Natural killer cell (primary cell): Measurements from ENCODE around the gene KRTAP12-2. TPM values are rescaled to one million over a fixed set of nuclear protein-coding genes. Genes with fewer than 3 reads are reported as not detected.

Experiments used
- ATAC-seq, 3 donors: fragments of 150-1000 bp in 2 of 3; fragments of 200-7000 bp in 1 of 3; cut with Tn5 transposase; 1 replicate in 1 of 3; 2 replicates in 2 of 3; pipeline ENCODE4 v1.10.0; 2021; ENCODE audit warnings: mild to moderate bottlenecking in 2 of 3, moderate library complexity in 2 of 3
- DNase-seq, 2 donors: peaks; one replicate each; pipeline versions ENCODE4 v3.0.0 to v3.0.0-alpha.2; 2013 to 2021; ENCODE audit warnings: mixed read lengths in 1 of 2
- H3K27ac ChIP-seq: one replicate; pipeline ENCODE4 v1.5.1; 2013; ENCODE audit warnings: mild to moderate bottlenecking, low read length
- H3K27me3 ChIP-seq: one replicate; pipeline ENCODE4 v1.6.1; 2013; ENCODE audit warnings: low read length; ENCODE audit not compliant: control insufficient read depth, insufficient read depth
- H3K36me3 ChIP-seq: one replicate; pipeline ENCODE4 v1.6.1; 2013; ENCODE audit warnings: low read length; ENCODE audit not compliant: control insufficient read depth, insufficient read depth
- H3K4me1 ChIP-seq: one replicate; pipeline ENCODE4 v1.6.1; 2013; ENCODE audit warnings: low read length; ENCODE audit not compliant: control insufficient read depth, insufficient read depth
- H3K4me3 ChIP-seq: one replicate; pipeline ENCODE4 v1.5.1; 2013; ENCODE audit warnings: low read length
- H3K9me3 ChIP-seq: one replicate; pipeline ENCODE4 v1.6.1; 2013; ENCODE audit warnings: low read length; ENCODE audit not compliant: control insufficient read depth, insufficient read depth
- H3K27ac Mint-ChIP-seq, 2 donors: one replicate each; pipeline ENCODE4 v1.8.0; 2022; ENCODE audit warnings: mild to moderate bottlenecking in 2 of 2, mixed read lengths in 2 of 2, moderate library complexity in 1 of 2
- H3K27me3 Mint-ChIP-seq, 2 donors: one replicate each; pipeline ENCODE4 v1.8.0; 2022; ENCODE audit warnings: low read depth in 2 of 2, mixed read lengths in 2 of 2
- H3K36me3 Mint-ChIP-seq: one replicate; pipeline ENCODE4 v1.8.0; 2022; ENCODE audit warnings: mixed read lengths
- H3K4me1 Mint-ChIP-seq, 2 donors: one replicate each; pipeline ENCODE4 v1.8.0; 2022; ENCODE audit warnings: mixed read lengths in 2 of 2
- H3K4me3 Mint-ChIP-seq: one replicate; pipeline ENCODE4 v1.8.0; 2022; ENCODE audit warnings: mild to moderate bottlenecking, moderate library complexity, mixed read lengths
- H3K9me3 Mint-ChIP-seq, 2 donors: one replicate each; pipeline ENCODE4 v1.8.0; 2022; ENCODE audit warnings: mixed read lengths in 2 of 2
- WGBS: methylation state at CpG from one replicate; pipeline ENCODE4 v1.1.7; 2013; ENCODE audit warnings: missing lambda C conversion rate; ENCODE audit not compliant: insufficient coverage; 5-methylcytosine and 5-hydroxymethylcytosine counted together
- intact Hi-C: fragments of 100-400 bp; cut with micrococcal nuclease; formaldehyde crosslinking; loops from one replicate; pipeline ENCODE4 v1.14.2; 2022
- total RNA-seq, 4 donors: library from RNA; stranded (reverse); fragments of 120-200 nt in 1 of 4; gene quantifications; one replicate each; pipeline versions ENCODE4 v1.2.3 to v1.2.4, GENCODE V29; 2013 to 2022
- TF ChIP-seq, protein P1 (sequence below): fragments of 200-600 bp; IDR thresholded peaks from one replicate; pipeline ENCODE4 v1.8.0; 2022; ENCODE audit warnings: antibody characterized with exemption

KRTAP12-2 gene
- total RNA-seq, 3 donors from 2014 or later (not counting 1 experiment from before 2014, with no cell fraction given): not detected

DNA sequence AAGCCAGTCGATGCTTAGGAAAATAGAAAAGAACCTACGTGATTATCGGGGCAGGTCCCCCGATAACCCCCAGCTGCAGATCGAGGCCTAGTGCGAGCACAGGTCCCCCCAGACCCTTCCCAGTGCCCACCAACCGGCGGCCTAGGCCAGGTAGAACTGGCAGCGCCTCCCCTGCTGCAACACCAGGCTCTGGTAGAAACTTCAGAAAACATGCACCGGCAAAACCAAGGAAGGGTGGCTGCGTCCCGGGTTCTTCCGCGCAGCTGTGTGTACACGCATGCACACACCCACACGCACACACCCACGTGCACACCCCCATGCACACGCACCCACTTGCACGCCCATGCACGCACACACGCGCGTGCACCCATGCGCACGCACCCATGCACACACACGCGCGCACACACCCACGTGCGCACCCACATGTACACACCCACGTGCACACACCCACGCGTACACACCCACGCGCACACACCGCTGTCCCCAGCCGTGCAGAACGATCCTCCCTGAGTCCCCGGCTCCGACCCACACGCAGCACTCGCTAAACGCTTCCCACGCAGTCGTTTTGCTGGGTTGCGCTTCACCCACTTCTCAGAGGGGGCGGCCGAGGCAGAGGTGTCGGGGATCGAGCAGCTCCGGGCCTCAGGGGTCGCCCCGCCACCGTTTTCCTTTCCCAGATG lies 39.4 kb upstream of the KRTAP12-2 start:
- 12% methylated on average over 54 of the region's 54 CpGs for WGBS
- peak in 2 of 3 donors; percentile 36 to 52 for ATAC-seq
- H3K4me1 ChIP-seq: peaks cover 32% of the 10 kb centered on the region
- H3K4me3 Mint-ChIP-seq: peak overlapping the region; percentile 53
- TF ChIP-seq, protein P1, sequence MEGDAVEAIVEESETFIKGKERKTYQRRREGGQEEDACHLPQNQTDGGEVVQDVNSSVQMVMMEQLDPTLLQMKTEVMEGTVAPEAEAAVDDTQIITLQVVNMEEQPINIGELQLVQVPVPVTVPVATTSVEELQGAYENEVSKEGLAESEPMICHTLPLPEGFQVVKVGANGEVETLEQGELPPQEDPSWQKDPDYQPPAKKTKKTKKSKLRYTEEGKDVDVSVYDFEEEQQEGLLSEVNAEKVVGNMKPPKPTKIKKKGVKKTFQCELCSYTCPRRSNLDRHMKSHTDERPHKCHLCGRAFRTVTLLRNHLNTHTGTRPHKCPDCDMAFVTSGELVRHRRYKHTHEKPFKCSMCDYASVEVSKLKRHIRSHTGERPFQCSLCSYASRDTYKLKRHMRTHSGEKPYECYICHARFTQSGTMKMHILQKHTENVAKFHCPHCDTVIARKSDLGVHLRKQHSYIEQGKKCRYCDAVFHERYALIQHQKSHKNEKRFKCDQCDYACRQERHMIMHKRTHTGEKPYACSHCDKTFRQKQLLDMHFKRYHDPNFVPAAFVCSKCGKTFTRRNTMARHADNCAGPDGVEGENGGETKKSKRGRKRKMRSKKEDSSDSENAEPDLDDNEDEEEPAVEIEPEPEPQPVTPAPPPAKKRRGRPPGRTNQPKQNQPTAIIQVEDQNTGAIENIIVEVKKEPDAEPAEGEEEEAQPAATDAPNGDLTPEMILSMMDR: no peak
- H3K27ac ChIP-seq: no peak overlapping the region
- intact Hi-C loops: no loop called here
- H3K36me3 ChIP-seq: no peaks in the 10 kb centered on the region
- peaks cover 9 to 17% of the 10 kb centered on the region in 2 donors for H3K4me1 Mint-ChIP-seq
- peak overlapping the region; percentile 23 to 39 for H3K27ac Mint-ChIP-seq
- no peak overlapping the region for H3K4me3 ChIP-seq
- H3K9me3 ChIP-seq: peaks cover 9% of the 10 kb centered on the region
- H3K36me3 Mint-ChIP-seq: peaks cover 13% of the 10 kb centered on the region
- H3K27me3 ChIP-seq: peaks cover 70% of the 10 kb centered on the region
- peaks cover 64 to 70% of the 10 kb centered on the region in 2 donors for H3K27me3 Mint-ChIP-seq
- peaks cover 0 to 3% of the 10 kb centered on the region in 2 donors for H3K9me3 Mint-ChIP-seq
- no peak for DNase-seq

GRCh38 chr21:44704636-44705001 lies 37.9 kb upstream of the KRTAP12-2 start:
- peaks cover 0 to 3% of the 10 kb centered on the region in 2 donors for H3K9me3 Mint-ChIP-seq
- no peak overlapping the region for H3K4me3 Mint-ChIP-seq
- Histone ChIP-seq H3K36me3 (no peaks in the 10 kb centered on the region), H3K27ac (no peak overlapping the region), H3K9me3 (peaks cover 9% of the 10 kb centered on the region), H3K4me3 (no peak overlapping the region), H3K27me3 (peaks cover 58% of the 10 kb centered on the region), H3K4me1 (peaks cover 18% of the 10 kb centered on the region)
- H3K36me3 Mint-ChIP-seq: peaks cover 13% of the 10 kb centered on the region
- no peak overlapping the region for H3K27ac Mint-ChIP-seq
- H3K4me1 Mint-ChIP-seq: peaks cover 9 to 14% of the 10 kb centered on the region in 2 donors
- ATAC-seq (no peak), DNase-seq (no peak)
- intact Hi-C loops: no loop called here
- TF ChIP-seq, protein P1: no peak
- WGBS: 16% methylated on average over 13 of the region's 13 CpGs
- peaks cover 66 to 72% of the 10 kb centered on the region in 2 donors for H3K27me3 Mint-ChIP-seq

GRCh38 chr21:44703731-44704635 lies 37.3 kb upstream of the KRTAP12-2 start:
- Mint-ChIP-seq H3K9me3 (peaks cover 0 to 3% of the 10 kb centered on the region in 2 donors), H3K4me3 (no peak overlapping the region), H3K4me1 (peaks cover 9 to 15% of the 10 kb centered on the region in 2 donors), H3K27ac (no peak overlapping the region), H3K27me3 (peaks cover 63 to 71% of the 10 kb centered on the region in 2 donors), H3K36me3 (peaks cover 13% of the 10 kb centered on the region)
- Histone ChIP-seq H3K36me3 (no peaks in the 10 kb centered on the region), H3K27me3 (peaks cover 55% of the 10 kb centered on the region), H3K4me1 (peaks cover 11% of the 10 kb centered on the region), H3K27ac (no peak overlapping the region), H3K9me3 (peaks cover 9% of the 10 kb centered on the region), H3K4me3 (no peak overlapping the region)
- intact Hi-C loops: no loop called here
- TF ChIP-seq, protein P1: no peak
- WGBS: 42% methylated on average over 12 of the region's 13 CpGs
- DNase-seq (no peak), ATAC-seq (no peak)
